DMS79 (cell line): ENCODE results near the gene CLTCL1.

ENCODE experiments used
- DNase-seq: peaks from one replicate; lab custom pipeline; 2025; lab: John Stamatoyannopoulos, UW

Gene CLTCL1

GRCh38 chr22:19131685-19132015, 159.9 kb downstream of the CLTCL1 start:
- no peak for DNase-seq

GRCh38 chr22:19130959-19131684, 160.4 kb downstream of the CLTCL1 start, which contains the start of gene TSSK2:
TSS of gene TSSK2 (plus strand) at chr22:19131308. CDS start at chr22:19131400, 92 bp downstream.
- no peak for DNase-seq

- no peak for DNase-seq
These were observed 161.6 kb downstream of the CLTCL1 start for GRCh38 chr22:19129871-19130270.
